GM12892 (cell line): Measurements from ENCODE around the gene SLC25A22. TPM values are rescaled to one million over a fixed set of nuclear protein-coding genes. Genes with fewer than 3 reads are reported as not detected.

Experiments used
- DNase-seq: peaks from one replicate; pipeline ENCODE4 v3.0.0; 2011; ENCODE audit not compliant: insufficient read length
- FAIRE-seq: peaks from 2 replicates; lab custom pipeline; 2011; peaks lifted over from hg19 to GRCh38; lab: Jason Lieb, UNC
- POLR2A ChIP-seq: IDR thresholded peaks from 2 replicates; pipeline ENCODE4 v1.6.1; 2011; ENCODE audit warnings: low read depth, low read length, control low read depth
- POLR2AphosphoS5 ChIP-seq: IDR thresholded peaks from 2 replicates; pipeline ENCODE4 v1.6.1; 2011; ENCODE audit warnings: low read depth, low read length, control low read depth
- TAF1 ChIP-seq: IDR thresholded peaks from 2 replicates; pipeline ENCODE4 v1.6.1; 2011; ENCODE audit warnings: low read depth, mild to moderate bottlenecking, control low read depth, low read length, borderline replicate concordance
- polyA plus RNA-seq: library from polyadenylated mRNA; unstranded; fragments of >200 nt; gene quantifications from one replicate; pipeline ENCODE4 v1.2.1, GENCODE V29; 2012; ENCODE audit warnings: missing spikeins, inconsistent platforms; ENCODE audit not compliant: missing spikeins

The SLC25A22 gene
- 5.7 TPM for polyA plus RNA-seq

DNA sequence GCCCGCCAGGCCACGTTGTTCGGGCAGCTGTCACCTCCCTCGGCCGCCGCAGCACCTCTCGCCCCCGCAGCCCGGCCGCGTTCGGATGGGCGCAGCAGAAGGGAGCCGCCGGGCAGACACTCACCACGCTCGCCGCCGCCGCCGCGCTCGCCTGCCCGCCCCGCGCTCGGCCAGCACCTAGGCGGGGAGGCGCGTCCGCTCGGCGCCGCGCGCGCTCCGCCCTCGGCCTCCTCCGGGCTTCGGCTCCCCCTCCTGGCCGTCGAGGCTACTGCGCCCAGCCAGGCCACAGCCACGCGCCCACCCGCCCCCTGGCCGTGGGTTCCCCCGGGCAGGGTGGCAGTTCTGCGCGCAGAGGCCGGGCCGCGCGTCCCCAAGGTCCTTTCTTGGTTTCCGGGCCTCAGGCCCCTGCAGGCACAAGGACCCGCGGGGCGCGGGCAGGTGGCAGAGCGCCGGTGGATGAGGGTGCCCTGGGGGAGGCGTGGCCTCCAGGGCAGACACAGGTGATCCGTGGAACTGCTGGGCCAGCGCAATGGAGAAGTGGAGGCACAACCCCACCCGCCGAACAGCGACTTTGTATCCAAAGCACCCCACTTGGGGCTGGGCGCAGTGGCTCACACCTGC, at the start of gene SLC25A22:
Gene SLC25A22, minus strand, starts transcription at position 189 of the 621 bp plus-strand sequence. CDS start 3,275 bp downstream, outside the sequence.
- no peak for TF ChIP-seq TAF1
- TF ChIP-seq POLR2A = peak; percentile 67; the same call in 1 of the 2 replicates
- DNase-seq (peak; percentile 99), FAIRE-seq (no peak)

GRCh38 chr11:847876-848275, 49.8 kb upstream of the SLC25A22 start:
- DNase-seq (no peak), FAIRE-seq (no peak)
- no peak for TF ChIP-seq POLR2A
- TF ChIP-seq TAF1 = no peak
- TF ChIP-seq POLR2AphosphoS5 = no peak

GRCh38 chr11:846496-847098, 48.5 kb upstream of the SLC25A22 start:
- no peak for TF ChIP-seq TAF1
- TF ChIP-seq POLR2A = no peak
- TF ChIP-seq POLR2AphosphoS5 = no peak
- peak; percentile 14 for FAIRE-seq
- no peak for DNase-seq

GRCh38 chr11:845872-846495, 47.9 kb upstream of the SLC25A22 start:
- FAIRE-seq = no peak
- TF ChIP-seq POLR2AphosphoS5 (no peak), TAF1 (no peak), POLR2A (no peak)
- DNase-seq = no peak

GRCh38 chr11:844693-845644, 46.9 kb upstream of the SLC25A22 start:
- FAIRE-seq = peak; percentile 21
- TF ChIP-seq TAF1 = no peak
- TF ChIP-seq POLR2AphosphoS5 = no peak
- no peak for TF ChIP-seq POLR2A
- DNase-seq = no peak

DNA sequence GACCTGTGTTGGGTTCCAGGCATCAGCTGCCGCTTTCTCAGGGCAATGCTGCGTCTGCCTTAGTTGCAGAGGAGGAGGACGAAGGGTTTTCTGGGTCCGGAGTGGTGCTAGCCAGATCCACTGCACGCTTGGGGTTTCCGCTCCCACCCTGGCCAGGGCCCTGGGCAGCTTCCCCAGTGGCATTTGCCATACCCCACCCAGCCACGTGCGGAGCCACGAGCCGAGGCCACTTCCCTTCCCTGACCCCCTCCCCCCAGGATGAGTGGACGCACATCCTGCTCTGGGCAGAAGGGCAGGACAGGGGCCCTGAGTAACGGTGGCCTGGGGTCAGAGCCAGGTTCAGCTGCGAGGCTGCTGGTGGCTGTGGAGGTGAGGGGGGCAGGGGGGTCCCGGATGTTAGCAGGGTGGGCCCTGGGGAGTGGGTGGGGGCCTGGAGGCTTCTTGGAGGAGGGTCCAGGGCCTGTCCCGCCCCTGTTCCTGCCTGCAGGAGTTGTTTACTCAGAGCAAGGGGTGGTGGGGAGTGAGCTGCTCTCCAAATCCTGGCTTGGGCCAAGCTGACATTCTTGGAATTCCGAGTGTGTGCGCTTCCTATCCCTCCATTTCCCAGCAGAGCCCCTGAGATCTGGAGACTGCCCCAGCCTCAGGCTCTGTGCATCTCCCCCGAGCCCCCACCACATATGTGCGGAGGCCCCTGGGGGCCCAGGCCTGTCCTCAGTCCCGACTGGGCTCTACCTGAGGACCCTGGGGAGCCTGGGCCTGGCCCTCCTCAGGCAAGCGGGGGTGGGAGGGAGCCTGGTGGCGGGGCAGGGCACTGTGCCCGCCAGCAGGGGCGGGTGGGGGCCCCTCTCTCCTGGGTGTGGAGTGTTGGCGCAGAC, 46.0 kb upstream of the SLC25A22 start:
- FAIRE-seq (peak; percentile 80), DNase-seq (no peak)
- no peak for TF ChIP-seq TAF1
- no peak for TF ChIP-seq POLR2AphosphoS5
- no peak for TF ChIP-seq POLR2A

DNA sequence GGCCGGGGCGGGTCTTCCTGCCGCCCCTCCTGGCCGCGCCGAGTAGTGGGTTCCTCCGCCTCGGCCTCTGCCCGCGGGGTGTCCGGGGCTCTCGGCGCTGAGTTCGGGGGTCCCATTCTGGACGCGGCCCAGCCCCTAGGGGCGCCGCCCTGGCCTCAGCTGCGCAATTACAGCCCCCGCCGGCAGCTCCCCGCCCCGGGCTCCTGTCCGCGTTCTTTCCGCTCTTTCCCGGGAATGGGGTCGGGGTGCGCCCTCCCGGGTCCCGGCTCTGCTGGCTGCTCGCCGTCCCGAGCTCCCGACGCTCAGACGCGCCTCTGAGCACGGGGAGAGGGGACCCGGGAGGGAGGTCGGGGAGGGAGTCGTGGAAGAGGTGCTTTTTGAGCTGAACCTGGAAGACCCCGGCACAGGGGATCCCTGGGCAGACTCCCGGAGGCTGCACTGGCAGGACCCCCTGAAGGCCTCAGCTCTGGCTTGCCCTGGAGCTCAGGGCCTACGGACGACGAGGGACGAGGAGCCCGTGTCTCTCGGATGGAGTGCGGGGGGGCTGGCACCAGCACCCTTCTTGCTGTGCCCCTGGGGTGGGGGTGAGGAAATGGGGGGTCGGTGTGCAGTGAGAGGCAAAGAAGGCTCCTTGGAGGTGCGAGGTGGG, 45.1 kb upstream of the SLC25A22 start:
- DNase-seq (no peak), FAIRE-seq (peak; percentile 67)
- TF ChIP-seq POLR2AphosphoS5 (no peak), POLR2A (no peak), TAF1 (no peak)

DNA sequence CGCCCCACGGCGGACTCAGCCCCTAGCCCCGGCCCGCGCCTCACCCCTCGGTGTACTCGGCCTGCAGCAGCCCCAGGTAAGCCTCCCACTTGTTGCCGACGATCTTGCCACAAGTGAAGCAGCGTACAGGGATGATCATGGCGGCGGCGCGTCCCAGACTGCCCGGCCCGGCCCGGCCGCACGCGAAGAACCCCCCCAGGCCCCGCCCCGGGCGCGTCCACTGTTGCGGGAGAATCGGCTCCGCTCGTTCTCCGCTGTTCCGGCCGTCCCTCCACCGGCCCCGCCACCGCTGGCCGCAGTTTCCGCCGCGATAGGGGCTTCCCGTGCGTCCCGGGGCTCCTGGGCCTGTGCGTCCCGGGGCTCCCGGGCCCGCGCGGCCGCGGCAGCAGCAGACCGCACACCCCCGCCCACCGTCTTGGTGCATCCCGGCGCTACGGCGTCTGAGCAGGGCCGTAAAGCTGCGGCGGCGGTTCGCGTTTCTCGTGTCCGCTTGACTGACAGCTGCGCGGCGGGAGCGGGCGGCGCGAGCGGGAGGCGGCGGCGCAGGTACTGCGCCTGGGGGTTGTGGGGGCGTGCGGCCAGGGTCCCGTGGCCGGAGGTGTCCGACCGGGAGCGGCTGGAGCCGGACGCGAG, 44.4 kb upstream of the SLC25A22 start, which contains the start of the genes POLR2L and TSPAN4:
Gene POLR2L, minus strand, starts transcription at position 160 of the 633 bp plus-strand sequence. Its CDS starts 21 bp downstream, at position 139.
Gene TSPAN4, plus strand, starts transcription at position 483 of the 633 bp plus-strand sequence. CDS start 7,453 bp downstream, outside the sequence.
- peak; percentile 97 for DNase-seq
- peak; percentile 100 for FAIRE-seq
- TF ChIP-seq POLR2AphosphoS5 = peak; percentile 99
- peak; percentile 97 for TF ChIP-seq TAF1
- TF ChIP-seq POLR2A = peak; percentile 99

GRCh38 chr11:841981-842369, 43.9 kb upstream of the SLC25A22 start:
- TF ChIP-seq POLR2A = no peak
- no peak for TF ChIP-seq POLR2AphosphoS5
- TF ChIP-seq TAF1 = no peak
- FAIRE-seq = no peak
- DNase-seq = no peak
